SK-N-SH (cell line): Measurements from ENCODE around the gene YDJC. TPM values are rescaled to one million over a fixed set of nuclear protein-coding genes. Genes with fewer than 3 reads are reported as not detected.
"Not testable (repeated sequence)": the region's sequence is repeated elsewhere in the genome, so short reads cannot be mapped to it uniquely, and the experiment has no call there.

Experiments
- CTCF ChIA-PET: fragments of 300-600, 350-600 bp; formaldehyde crosslinking; extraction: SDS; loops from one replicate; lab custom pipeline; 2021; lab: Yijun Ruan, JAX
- POLR2A ChIA-PET: fragments of 350-600 bp; sonication (Branson Sonifier 250); formaldehyde crosslinking; extraction: SDS; loops from one replicate; lab custom pipeline; 2020; ENCODE audit warnings: antibody characterized with exemption, inconsistent platforms; lab: Yijun Ruan, JAX
- DNase-seq: peaks from one replicate; pipeline ENCODE4 v3.0.0; 2012
- H2AFZ ChIP-seq: fragments of 200-600 bp; sonication (generic); 2 replicates; pipeline ENCODE4 v1.8.1; 2016; ENCODE audit warnings: antibody characterized with exemption, mild to moderate bottlenecking, low read depth
- H3F3A ChIP-seq: fragments of 200-600 bp; sonication (generic); replicated peaks from 2 replicates; pipeline ENCODE3; 2016; ENCODE audit warnings: antibody characterized with exemption, mild to moderate bottlenecking; ENCODE audit not compliant: insufficient read depth
- H3K27ac ChIP-seq, 2 experiments: fragments of 200-500 bp in 1 of 2; fragments of 200-600 bp in 1 of 2; sonication (Bioruptor generic) in 1 of 2; sonication (generic), shearing (Covaris generic) in 1 of 2; 2 replicates each; pipeline versions ENCODE4 v1.5.1 to v1.6.1; 2014 to 2016; ENCODE audit warnings: low read depth in 2 of 2, inconsistent platforms in 1 of 2, low read length in 1 of 2, mild to moderate bottlenecking in 1 of 2, mixed read lengths in 1 of 2
- H3K27me3 ChIP-seq: fragments of 200-600 bp; sonication (generic), shearing (Covaris generic); 2 replicates; pipeline ENCODE4 v1.6.1; 2016; ENCODE audit warnings: mixed run types; ENCODE audit not compliant: insufficient read depth
- H3K36me3 ChIP-seq, 2 experiments: fragments of 200-500 bp in 1 of 2; fragments of 200-600 bp in 1 of 2; sonication (Bioruptor generic) in 1 of 2; sonication (generic) in 1 of 2; replicated peaks in 1 of 2; 2 replicates each; pipeline versions ENCODE3 to v1.5.1; 2014 to 2016; ENCODE audit warnings: low read length in 1 of 2, mild to moderate bottlenecking in 1 of 2; ENCODE audit not compliant: insufficient read depth in 2 of 2, control insufficient read depth in 1 of 2
- H3K4me1 ChIP-seq, 2 experiments: fragments of 200-500 bp in 1 of 2; fragments of 200-600 bp in 1 of 2; sonication (Bioruptor generic) in 1 of 2; sonication (generic), shearing (Covaris generic) in 1 of 2; 2 replicates each; pipeline versions ENCODE4 v1.5.1 to v1.6.1; 2014 to 2016; ENCODE audit warnings: low read depth in 1 of 2, low read length in 1 of 2, mixed run types in 1 of 2; ENCODE audit not compliant: insufficient read depth in 2 of 2, control insufficient read depth in 1 of 2
- H3K4me2 ChIP-seq: fragments of 200-600 bp; sonication (generic), shearing (Covaris generic); 2 replicates; pipeline ENCODE4 v1.6.1; 2017; ENCODE audit warnings: mixed run types
- H3K4me3 ChIP-seq, 2 experiments: fragments of 200-500 bp in 1 of 2; fragments of 200-600 bp in 1 of 2; sonication (Bioruptor generic) in 1 of 2; sonication (generic), shearing (Covaris generic) in 1 of 2; 2 replicates each; pipeline versions ENCODE4 v1.5.1 to v1.8.1; 2014 to 2016; ENCODE audit warnings: low read depth in 2 of 2, inconsistent platforms in 1 of 2, low read length in 1 of 2, mild to moderate bottlenecking in 1 of 2, mixed read lengths in 1 of 2, moderate library complexity in 1 of 2
- H3K79me2 ChIP-seq: fragments of 200-600 bp; sonication (generic); 2 replicates; pipeline ENCODE4 v1.8.1; 2017; ENCODE audit warnings: mild to moderate bottlenecking; ENCODE audit not compliant: insufficient read depth
- H3K9ac ChIP-seq: fragments of 200-600 bp; sonication (generic); 2 replicates; pipeline ENCODE4 v1.6.1; 2017; ENCODE audit warnings: mixed run types
- H3K9me2 ChIP-seq: fragments of 200-600 bp; sonication (generic); 2 replicates; pipeline ENCODE4 v1.6.1; 2017; ENCODE audit warnings: mixed run types
- H3K9me3 ChIP-seq: fragments of 200-600 bp; sonication (generic); 2 replicates; pipeline ENCODE4 v1.6.1; 2017; ENCODE audit warnings: mixed run types, mild to moderate bottlenecking, moderate library complexity
- H4K20me1 ChIP-seq: fragments of 200-600 bp; sonication (generic); 2 replicates; pipeline ENCODE4 v1.6.1; 2017; ENCODE audit warnings: mild to moderate bottlenecking, mixed run types; ENCODE audit not compliant: insufficient read depth
- ELF1 ChIP-seq: IDR thresholded peaks from 2 replicates; pipeline ENCODE4 v1.4.0; 2012
- EP300 ChIP-seq, 2 experiments: IDR thresholded peaks; 2 replicates each; pipeline versions ENCODE4 v1.4.0 to v1.6.1; 2012; ENCODE audit warnings: borderline replicate concordance in 1 of 2, low read depth in 1 of 2, low read length in 1 of 2
- EZH2phosphoT487 ChIP-seq: fragments of 200-600 bp; sonication (generic); IDR thresholded peaks from 2 replicates; pipeline ENCODE4 v1.6.1; 2017; ENCODE audit warnings: low read depth, mixed run types, mild to moderate bottlenecking, antibody characterized with exemption, moderate library complexity, borderline replicate concordance
- FOSL2 ChIP-seq: IDR thresholded peaks from 2 replicates; pipeline ENCODE4 v1.4.0; 2012; ENCODE audit warnings: low read depth, mild to moderate bottlenecking, moderate library complexity, borderline replicate concordance
- NRF1 ChIP-seq: IDR thresholded peaks from 2 replicates; pipeline ENCODE4 v1.6.1; 2012; ENCODE audit warnings: low read depth, mild to moderate bottlenecking, low read length
- POLR2AphosphoS5 ChIP-seq: IDR thresholded peaks from 2 replicates; pipeline ENCODE4 v1.6.1; 2012; ENCODE audit warnings: low read depth, low read length
- RAD21 ChIP-seq: IDR thresholded peaks from 2 replicates; pipeline ENCODE4 v1.6.1; 2012; ENCODE audit warnings: mild to moderate bottlenecking, low read length
- RCOR1 ChIP-seq: fragments of 150-350 bp; IDR thresholded peaks from 2 replicates; pipeline ENCODE4 v1.6.1; 2017; ENCODE audit warnings: antibody characterized with exemption, low read length
- SIN3A ChIP-seq: IDR thresholded peaks from 2 replicates; pipeline ENCODE4 v1.6.1; 2012; ENCODE audit warnings: low read depth, mild to moderate bottlenecking, low read length, moderate library complexity, borderline replicate concordance
- TAF1 ChIP-seq: IDR thresholded peaks from 2 replicates; pipeline ENCODE4 v1.6.1; 2012; ENCODE audit warnings: low read depth, mild to moderate bottlenecking, low read length, moderate library complexity, borderline replicate concordance
- USF2 ChIP-seq: fragments of 150-350 bp; IDR thresholded peaks from 2 replicates; pipeline ENCODE4 v1.6.1; 2017; ENCODE audit warnings: antibody characterized with exemption, low read length, low read depth, borderline replicate concordance
- WGBS: methylation state at CpG from one replicate; pipeline ENCODE4 v1.1.6; 2017; ENCODE audit warnings: low lambda C conversion rate; 5-methylcytosine and 5-hydroxymethylcytosine counted together
- polyA plus RNA-seq, 3 experiments: library from polyadenylated mRNA; depleted of rRNA; stranded (reverse); fragments of >200 nt; gene quantifications; 2 replicates each; pipeline ENCODE4 v1.2.3, GENCODE V29; 2012
- TF ChIP-seq, protein P1 (sequence below): IDR thresholded peaks from 2 replicates; pipeline ENCODE4 v1.6.1; 2012; ENCODE audit warnings: mild to moderate bottlenecking, low read depth, low read length, moderate library complexity
- TF ChIP-seq, protein P2 (sequence below): IDR thresholded peaks from 2 replicates; pipeline ENCODE4 v1.4.0; 2012; ENCODE audit warnings: low read depth

The YDJC gene
- polyA plus RNA-seq, 1 of the 3 experiments (the other 2 are of a cell fraction): 37.4 TPM

DNA sequence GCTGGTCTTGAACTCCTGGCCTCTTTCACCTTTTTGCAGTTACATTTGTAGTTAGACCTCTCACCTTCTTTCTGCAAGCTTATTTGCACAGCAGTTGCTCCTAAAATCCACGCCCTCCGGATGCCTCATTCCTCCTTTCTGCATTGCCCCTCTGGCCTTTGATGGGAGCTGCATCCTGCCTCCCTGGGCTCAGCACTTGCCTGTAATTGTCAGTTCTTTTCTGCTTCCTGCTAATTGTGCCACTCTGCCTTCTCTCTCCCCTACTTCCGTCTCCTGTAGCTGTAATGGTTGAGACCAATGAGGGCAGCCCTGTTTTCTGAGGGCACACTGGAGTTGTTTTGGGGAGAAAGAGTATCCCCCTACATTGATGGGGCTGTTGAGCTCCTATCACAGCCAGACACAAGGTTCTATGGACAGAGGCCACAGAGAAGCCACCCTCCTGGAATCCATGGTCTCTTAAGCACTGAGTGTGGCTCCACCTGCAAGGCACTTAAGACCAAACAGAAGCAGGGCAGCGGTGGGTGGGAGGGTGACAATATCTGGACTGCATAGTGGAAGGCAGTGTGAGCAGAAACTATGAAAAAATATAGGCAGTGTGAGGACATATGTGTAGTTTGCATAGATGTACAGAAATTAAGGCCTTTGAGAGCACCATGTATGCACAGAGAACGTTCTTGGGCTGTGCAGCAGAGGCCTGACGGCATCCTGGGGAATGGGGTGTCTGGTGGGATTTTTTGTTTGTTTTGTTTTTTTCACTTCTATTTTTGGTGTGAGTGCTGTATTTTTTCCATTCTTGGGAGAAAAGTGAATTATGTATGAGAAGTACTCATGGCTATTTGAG, 30.5 kb downstream of the YDJC start (continued):
- TF ChIP-seq, protein P1, sequence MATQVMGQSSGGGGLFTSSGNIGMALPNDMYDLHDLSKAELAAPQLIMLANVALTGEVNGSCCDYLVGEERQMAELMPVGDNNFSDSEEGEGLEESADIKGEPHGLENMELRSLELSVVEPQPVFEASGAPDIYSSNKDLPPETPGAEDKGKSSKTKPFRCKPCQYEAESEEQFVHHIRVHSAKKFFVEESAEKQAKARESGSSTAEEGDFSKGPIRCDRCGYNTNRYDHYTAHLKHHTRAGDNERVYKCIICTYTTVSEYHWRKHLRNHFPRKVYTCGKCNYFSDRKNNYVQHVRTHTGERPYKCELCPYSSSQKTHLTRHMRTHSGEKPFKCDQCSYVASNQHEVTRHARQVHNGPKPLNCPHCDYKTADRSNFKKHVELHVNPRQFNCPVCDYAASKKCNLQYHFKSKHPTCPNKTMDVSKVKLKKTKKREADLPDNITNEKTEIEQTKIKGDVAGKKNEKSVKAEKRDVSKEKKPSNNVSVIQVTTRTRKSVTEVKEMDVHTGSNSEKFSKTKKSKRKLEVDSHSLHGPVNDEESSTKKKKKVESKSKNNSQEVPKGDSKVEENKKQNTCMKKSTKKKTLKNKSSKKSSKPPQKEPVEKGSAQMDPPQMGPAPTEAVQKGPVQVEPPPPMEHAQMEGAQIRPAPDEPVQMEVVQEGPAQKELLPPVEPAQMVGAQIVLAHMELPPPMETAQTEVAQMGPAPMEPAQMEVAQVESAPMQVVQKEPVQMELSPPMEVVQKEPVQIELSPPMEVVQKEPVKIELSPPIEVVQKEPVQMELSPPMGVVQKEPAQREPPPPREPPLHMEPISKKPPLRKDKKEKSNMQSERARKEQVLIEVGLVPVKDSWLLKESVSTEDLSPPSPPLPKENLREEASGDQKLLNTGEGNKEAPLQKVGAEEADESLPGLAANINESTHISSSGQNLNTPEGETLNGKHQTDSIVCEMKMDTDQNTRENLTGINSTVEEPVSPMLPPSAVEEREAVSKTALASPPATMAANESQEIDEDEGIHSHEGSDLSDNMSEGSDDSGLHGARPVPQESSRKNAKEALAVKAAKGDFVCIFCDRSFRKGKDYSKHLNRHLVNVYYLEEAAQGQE: no peak
- TF ChIP-seq RCOR1 (no peak), USF2 (no peak), FOSL2 (no peak), ELF1 (no peak), TAF1 (no peak)

GRCh38 chr22:21598302-21598701, 31.5 kb downstream of the YDJC start:
- POLR2A ChIA-PET: no interaction called here

DNA sequence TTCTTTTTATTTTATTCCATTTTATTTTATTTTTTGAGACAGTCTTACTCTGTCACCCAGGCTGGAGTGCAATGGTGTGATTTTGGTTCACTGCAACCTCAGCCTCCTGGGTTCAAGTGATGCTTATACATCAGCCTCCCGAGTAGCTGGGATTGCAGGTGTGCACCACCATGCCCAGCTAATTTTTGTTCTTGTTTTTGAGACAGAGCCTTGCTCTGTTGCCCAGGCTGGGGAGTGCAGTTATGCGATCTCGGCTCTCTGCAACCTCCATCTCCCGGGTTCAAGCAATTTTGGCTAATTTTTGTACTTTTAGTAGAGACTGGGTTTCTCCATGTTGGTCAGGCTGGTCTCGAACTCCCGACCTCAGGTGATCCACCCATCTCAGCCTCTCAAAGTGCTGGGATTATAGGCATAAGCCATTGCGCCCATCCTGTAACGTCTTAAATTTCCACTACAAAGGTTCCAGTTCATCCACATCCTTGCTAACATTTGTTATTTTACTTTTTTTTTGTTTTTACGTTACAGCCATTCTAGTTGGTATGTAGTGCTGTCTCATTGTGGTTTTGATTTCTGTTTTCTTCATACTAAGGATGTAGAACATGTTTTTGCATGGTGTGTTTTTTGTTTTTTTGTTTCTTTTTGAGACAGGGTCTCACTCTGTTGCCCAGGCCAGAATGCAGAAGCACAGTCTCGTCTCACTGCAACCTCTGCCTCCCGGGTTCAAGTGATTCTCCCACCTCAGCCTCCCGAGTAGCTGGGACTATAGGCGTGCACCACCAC, 33.3 kb downstream of the YDJC start:
- H3K4me1 ChIP-seq, H3K4me2 ChIP-seq, H3K27ac ChIP-seq, H3K9ac ChIP-seq, H2AFZ ChIP-seq, H3K9me2 ChIP-seq, H3K9me3 ChIP-seq, POLR2A ChIA-PET, H3K4me3 ChIP-seq, H3K27me3 ChIP-seq, H3F3A ChIP-seq, DNase-seq: not testable (repeated sequence)
- H3K79me2 ChIP-seq: peaks cover 100% of the 10 kb centered on the region
- H3K36me3 ChIP-seq: peaks cover 29 to 49% of the 10 kb centered on the region in 2 experiments
- CTCF ChIA-PET: interaction anchor here (1.2 kb wide), 1 partner anchor 14 kb away, joined by 3 read pairs; no protein-coding TSS in a partner anchor
- H4K20me1 ChIP-seq: peaks cover 97% of the 10 kb centered on the region
- 98% methylated on average over 13 of the region's 13 CpGs for whole genome bisulfite sequencing

More at GRCh38 chr22:21598302-21598701, 31.5 kb downstream of the YDJC start:
- H3K9ac ChIP-seq: no peak overlapping the region
- 98% methylated on average over 3 of the region's 3 CpGs for WGBS
- H4K20me1 ChIP-seq: peaks cover 96% of the 10 kb centered on the region
- H3K27ac ChIP-seq: no peak overlapping the region
- no peak overlapping the region for H3K4me2 ChIP-seq
- peaks cover 24 to 41% of the 10 kb centered on the region in 2 experiments for H3K36me3 ChIP-seq
- no peaks in the 10 kb centered on the region for H3K9me2 ChIP-seq
- H3K79me2 ChIP-seq: peaks cover 100% of the 10 kb centered on the region
- H3K4me1 ChIP-seq: no peaks in the 10 kb centered on the region
- no peaks in the 10 kb centered on the region for H3K27me3 ChIP-seq
- H2AFZ ChIP-seq: no peak overlapping the region
- CTCF ChIA-PET: interaction anchor here (0.7 kb wide), 1 partner anchor 45 kb away, joined by 3 read pairs; no protein-coding TSS in a partner anchor
- H3K9me3 ChIP-seq: no peaks in the 10 kb centered on the region
- no peaks in the 10 kb centered on the region for H3F3A ChIP-seq
- H3K4me3 ChIP-seq: no peak overlapping the region
- DNase-seq: no peak
- TF ChIP-seq, protein P2, sequence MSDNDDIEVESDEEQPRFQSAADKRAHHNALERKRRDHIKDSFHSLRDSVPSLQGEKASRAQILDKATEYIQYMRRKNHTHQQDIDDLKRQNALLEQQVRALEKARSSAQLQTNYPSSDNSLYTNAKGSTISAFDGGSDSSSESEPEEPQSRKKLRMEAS: no peak
- TF ChIP-seq NRF1: no peak
- TF ChIP-seq RAD21: no peak
- no peak for TF ChIP-seq SIN3A
- no peak for TF ChIP-seq POLR2AphosphoS5
- no peak for TF ChIP-seq RCOR1
- no peak for TF ChIP-seq EZH2phosphoT487
- TF ChIP-seq TAF1: no peak
- TF ChIP-seq EP300 (IDR thresholded peaks at IDR 0.05; ENCODE audit: borderline replicate concordance in 1 of 2, low read depth in 1 of 2, low read length in 1 of 2): no peak
